ENCODE measurements around the gene MAD1L1.

Gene MAD1L1

GRCh38 chr7:2095436-2095835, 137.3 kb downstream of the MAD1L1 start:
- no peak overlapping the region for H3K9ac ChIP-seq (ENCODE audit: low read length)
- no peaks in the 10 kb centered on the region for H3K36me3 ChIP-seq (ENCODE audit: low read length)
- H3K27ac ChIP-seq (ENCODE audit: low read depth, low read length): no peak overlapping the region
- H3K9me2 ChIP-seq (replicated peaks; ENCODE audit: insufficient read depth, low read length): no peaks in the 10 kb centered on the region
- no peak overlapping the region for H2AFZ ChIP-seq (ENCODE audit: low read depth, low read length, severe bottlenecking)
- no peaks in the 10 kb centered on the region for H3K79me2 ChIP-seq (ENCODE audit: insufficient read depth, low read length)
- no peaks in the 10 kb centered on the region for H3F3A ChIP-seq (ENCODE audit: insufficient read depth)
- H3K9me3 ChIP-seq (ENCODE audit: insufficient read depth, low read length): no peaks in the 10 kb centered on the region
- no peak overlapping the region for H3K4me3 ChIP-seq (ENCODE audit: insufficient read depth, low read length, poor library complexity, severe bottlenecking)
- no peaks in the 10 kb centered on the region for H3K27me3 ChIP-seq (ENCODE audit: low read length)
- TF ChIP-seq, protein P1, sequence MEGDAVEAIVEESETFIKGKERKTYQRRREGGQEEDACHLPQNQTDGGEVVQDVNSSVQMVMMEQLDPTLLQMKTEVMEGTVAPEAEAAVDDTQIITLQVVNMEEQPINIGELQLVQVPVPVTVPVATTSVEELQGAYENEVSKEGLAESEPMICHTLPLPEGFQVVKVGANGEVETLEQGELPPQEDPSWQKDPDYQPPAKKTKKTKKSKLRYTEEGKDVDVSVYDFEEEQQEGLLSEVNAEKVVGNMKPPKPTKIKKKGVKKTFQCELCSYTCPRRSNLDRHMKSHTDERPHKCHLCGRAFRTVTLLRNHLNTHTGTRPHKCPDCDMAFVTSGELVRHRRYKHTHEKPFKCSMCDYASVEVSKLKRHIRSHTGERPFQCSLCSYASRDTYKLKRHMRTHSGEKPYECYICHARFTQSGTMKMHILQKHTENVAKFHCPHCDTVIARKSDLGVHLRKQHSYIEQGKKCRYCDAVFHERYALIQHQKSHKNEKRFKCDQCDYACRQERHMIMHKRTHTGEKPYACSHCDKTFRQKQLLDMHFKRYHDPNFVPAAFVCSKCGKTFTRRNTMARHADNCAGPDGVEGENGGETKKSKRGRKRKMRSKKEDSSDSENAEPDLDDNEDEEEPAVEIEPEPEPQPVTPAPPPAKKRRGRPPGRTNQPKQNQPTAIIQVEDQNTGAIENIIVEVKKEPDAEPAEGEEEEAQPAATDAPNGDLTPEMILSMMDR (IDR thresholded peaks at IDR 0.05; ENCODE audit: insufficient read depth, low read length, poor library complexity, severe bottlenecking): no peak
- TF ChIP-seq EZH2phosphoT487 (conservative IDR thresholded peaks at IDR 0.05; ENCODE audit: low read length): no peak
- no peaks in the 10 kb centered on the region for H4K20me1 ChIP-seq (ENCODE audit: low read depth, low read length)
- no peak overlapping the region for H3K4me2 ChIP-seq (ENCODE audit: low read depth, low read length, poor library complexity, severe bottlenecking)

DNA sequence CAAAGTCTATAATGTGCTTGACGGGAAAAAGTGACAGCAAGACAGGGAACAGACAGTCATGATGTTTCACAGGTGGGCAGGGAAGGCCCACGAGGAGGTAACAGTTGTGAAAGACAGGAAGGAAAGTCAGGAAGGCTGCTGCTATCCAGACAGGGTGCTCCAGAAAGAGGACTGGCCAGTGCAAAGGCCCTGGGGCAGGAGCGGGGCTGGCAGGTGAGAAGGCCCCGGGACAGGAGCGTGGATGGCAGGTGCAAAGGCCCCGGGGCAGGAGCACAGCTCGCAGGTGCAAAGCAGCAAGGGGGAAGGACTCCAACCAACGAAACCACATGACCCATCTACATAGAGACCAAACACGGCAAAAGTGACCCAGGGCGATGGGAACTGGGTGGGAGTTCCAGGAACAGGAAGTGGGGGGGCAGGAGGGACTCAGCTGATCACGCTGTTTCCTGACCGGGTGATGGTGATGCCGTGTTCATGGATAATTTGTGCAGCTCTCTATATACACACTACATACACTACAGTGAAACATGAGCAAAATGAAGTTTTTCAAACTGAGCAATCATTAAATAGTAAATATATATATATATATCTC, 138.2 kb downstream of the MAD1L1 start:
- no peaks in the 10 kb centered on the region for H3K79me2 ChIP-seq (ENCODE audit: insufficient read depth, low read length)
- H3K9me2 ChIP-seq (replicated peaks; ENCODE audit: insufficient read depth, low read length): no peaks in the 10 kb centered on the region
- TF ChIP-seq EZH2phosphoT487 (conservative IDR thresholded peaks at IDR 0.05; ENCODE audit: low read length): no peak
- TF ChIP-seq, protein P1 (IDR thresholded peaks at IDR 0.05; ENCODE audit: insufficient read depth, low read length, poor library complexity, severe bottlenecking): no peak
- H3K27ac ChIP-seq (ENCODE audit: low read depth, low read length): no peak overlapping the region
- no peaks in the 10 kb centered on the region for H3K36me3 ChIP-seq (ENCODE audit: low read length)
- no peak overlapping the region for H3K4me3 ChIP-seq (ENCODE audit: insufficient read depth, low read length, poor library complexity, severe bottlenecking)
- H3K9me3 ChIP-seq (ENCODE audit: insufficient read depth, low read length): no peaks in the 10 kb centered on the region
- no peak overlapping the region for H2AFZ ChIP-seq (ENCODE audit: low read depth, low read length, severe bottlenecking)
- H3K27me3 ChIP-seq (ENCODE audit: low read length): no peaks in the 10 kb centered on the region
- no peak overlapping the region for H3K4me2 ChIP-seq (ENCODE audit: low read depth, low read length, poor library complexity, severe bottlenecking)
- no peaks in the 10 kb centered on the region for H3F3A ChIP-seq (ENCODE audit: insufficient read depth)
- H3K9ac ChIP-seq (ENCODE audit: low read length): no peak overlapping the region
- H4K20me1 ChIP-seq (ENCODE audit: low read depth, low read length): no peaks in the 10 kb centered on the region

DNA sequence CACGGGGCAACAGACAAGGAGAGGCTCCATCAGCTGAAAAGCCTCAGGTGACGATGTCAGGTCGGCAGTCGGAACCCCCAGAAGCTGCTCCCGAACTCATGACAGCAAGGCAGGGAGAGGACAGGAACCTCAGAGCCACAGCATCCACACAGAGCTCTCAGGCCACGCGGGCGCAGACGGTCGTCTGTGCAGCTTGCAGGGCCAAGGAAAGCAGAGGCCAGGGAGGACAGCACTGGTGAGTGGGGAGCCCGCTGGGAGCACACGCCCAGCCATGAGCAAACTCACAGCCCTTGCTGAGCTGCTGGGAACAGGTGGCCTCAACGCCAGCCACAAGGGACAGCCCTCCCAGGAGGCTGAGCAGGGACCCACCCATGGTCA, 138.9 kb downstream of the MAD1L1 start:
- TF ChIP-seq, protein P1 (IDR thresholded peaks at IDR 0.05; ENCODE audit: insufficient read depth, low read length, poor library complexity, severe bottlenecking): no peak
- TF ChIP-seq EZH2phosphoT487 (conservative IDR thresholded peaks at IDR 0.05; ENCODE audit: low read length): no peak
- Histone ChIP-seq H3F3A (ENCODE audit: insufficient read depth) (no peaks in the 10 kb centered on the region), H3K27ac (ENCODE audit: low read depth, low read length) (no peak overlapping the region), H3K79me2 (ENCODE audit: insufficient read depth, low read length) (no peaks in the 10 kb centered on the region), H3K4me2 (ENCODE audit: low read depth, low read length, poor library complexity, severe bottlenecking) (no peak overlapping the region), H3K27me3 (ENCODE audit: low read length) (no peaks in the 10 kb centered on the region), H2AFZ (ENCODE audit: low read depth, low read length, severe bottlenecking) (no peak overlapping the region), H3K4me3 (ENCODE audit: insufficient read depth, low read length, poor library complexity, severe bottlenecking) (no peak overlapping the region), H3K9ac (ENCODE audit: low read length) (no peak overlapping the region), H3K36me3 (ENCODE audit: low read length) (no peaks in the 10 kb centered on the region), H3K9me3 (ENCODE audit: insufficient read depth, low read length) (no peaks in the 10 kb centered on the region), H4K20me1 (ENCODE audit: low read depth, low read length) (no peaks in the 10 kb centered on the region), H3K9me2 (replicated peaks; ENCODE audit: insufficient read depth, low read length) (no peaks in the 10 kb centered on the region)
